Lung microvascular endothelial cell (primary cell): ENCODE results near the gene FTO. TPM values are rescaled to one million over a fixed set of nuclear protein-coding genes. Genes with fewer than 3 reads are reported as not detected.

Experiments
- DNase-seq, 2 donors: peaks; one replicate each; pipeline versions ENCODE4 v3.0.0 to v3.0.0-alpha.2; 2010; ENCODE audit warnings: low read depth in 2 of 2
- total RNA-seq: library from RNA; depleted of rRNA; stranded (reverse); fragments of >200 nt; gene quantifications from 2 replicates; pipeline ENCODE4 v1.2.1, GENCODE V29; 2014

Gene FTO
- total RNA-seq, 1 donor from 2014 or later: 46.6 TPM

DNA sequence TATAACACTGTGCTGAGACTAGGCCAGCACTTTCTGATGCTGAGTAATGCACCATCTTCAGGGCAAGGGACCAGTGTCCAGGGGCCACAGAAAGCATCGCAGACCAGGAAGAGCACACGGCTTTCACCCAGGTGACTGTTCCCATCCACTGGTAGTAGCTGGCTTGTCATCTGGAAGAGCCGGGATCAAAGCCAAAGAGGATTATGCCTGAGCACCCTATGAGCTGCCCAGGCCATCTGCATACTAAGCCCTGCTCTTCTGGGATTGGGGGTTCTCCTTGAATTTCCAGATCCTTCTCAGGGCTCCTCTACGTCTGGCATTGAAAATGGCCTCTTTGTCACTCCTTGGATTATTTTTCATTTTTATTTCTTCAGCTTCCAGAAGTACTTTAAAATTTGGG, 441.9 kb downstream of the FTO start:
- no peak for DNase-seq

GRCh38 chr16:54148974-54149373, 445.0 kb downstream of the FTO start:
- no peak for DNase-seq

- no peak for DNase-seq
Observed at GRCh38 chr16:54150861-54151260, 446.9 kb downstream of the FTO start.

GRCh38 chr16:54152362-54153239, 448.6 kb downstream of the FTO start:
- no peak for DNase-seq

DNA sequence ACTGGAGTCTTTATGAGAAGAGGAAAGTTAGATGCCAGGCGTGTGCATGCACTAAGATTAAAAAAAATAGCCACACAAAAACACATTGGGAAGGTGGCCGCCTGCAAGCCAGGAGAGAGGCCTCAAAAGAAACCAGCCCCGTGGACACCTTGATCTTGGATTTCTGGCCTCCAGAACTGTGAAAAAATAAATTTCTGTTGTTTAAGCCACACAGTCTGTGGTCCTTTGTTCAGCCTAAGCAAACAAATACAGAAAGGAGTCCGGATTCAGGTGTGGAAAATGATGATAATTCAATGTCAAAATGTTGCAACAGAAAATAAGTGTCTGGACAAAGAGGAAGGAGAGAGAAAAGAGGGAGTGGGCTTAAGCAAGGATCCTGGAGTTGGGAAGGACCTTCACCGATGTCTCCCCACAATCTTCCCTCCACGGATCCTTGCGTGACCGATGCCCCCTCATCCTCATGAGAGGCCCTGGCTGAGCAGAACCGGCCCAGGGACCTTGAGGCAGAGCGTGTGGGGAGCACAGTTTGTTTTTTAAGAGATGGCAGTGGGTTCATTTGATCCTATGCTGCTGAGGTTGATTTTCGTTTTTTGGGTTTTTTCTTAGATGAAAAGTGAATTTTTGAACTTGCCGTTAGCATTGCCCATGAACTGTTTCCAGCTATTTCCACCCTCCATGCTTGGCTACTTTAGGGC, 449.4 kb downstream of the FTO start:
- DNase-seq: no peak

GRCh38 chr16:54156349-54156748, 452.4 kb downstream of the FTO start:
- DNase-seq: no peak

DNA sequence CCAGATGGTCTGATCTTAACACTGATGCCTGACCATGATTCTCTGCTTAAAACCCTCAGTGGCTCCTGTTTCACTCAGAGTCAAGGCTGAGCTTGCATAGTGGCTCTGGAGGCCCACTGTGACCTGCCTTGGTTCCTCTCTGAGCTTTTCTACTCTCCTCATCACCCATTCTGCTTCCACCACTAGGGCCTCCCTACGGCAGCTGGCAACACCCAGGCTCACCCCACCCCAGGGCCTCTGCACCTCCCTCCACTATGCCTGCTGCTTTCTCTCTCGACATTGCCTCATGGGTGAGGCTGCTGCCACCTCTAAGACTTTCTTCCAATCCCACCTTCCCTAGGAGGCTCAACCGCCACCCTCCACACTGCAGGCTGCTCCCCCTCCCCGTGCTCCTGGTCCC, 455.0 kb downstream of the FTO start:
- DNase-seq: no peak

GRCh38 chr16:54159490-54160080, 455.6 kb downstream of the FTO start:
- DNase-seq: no peak

DNA sequence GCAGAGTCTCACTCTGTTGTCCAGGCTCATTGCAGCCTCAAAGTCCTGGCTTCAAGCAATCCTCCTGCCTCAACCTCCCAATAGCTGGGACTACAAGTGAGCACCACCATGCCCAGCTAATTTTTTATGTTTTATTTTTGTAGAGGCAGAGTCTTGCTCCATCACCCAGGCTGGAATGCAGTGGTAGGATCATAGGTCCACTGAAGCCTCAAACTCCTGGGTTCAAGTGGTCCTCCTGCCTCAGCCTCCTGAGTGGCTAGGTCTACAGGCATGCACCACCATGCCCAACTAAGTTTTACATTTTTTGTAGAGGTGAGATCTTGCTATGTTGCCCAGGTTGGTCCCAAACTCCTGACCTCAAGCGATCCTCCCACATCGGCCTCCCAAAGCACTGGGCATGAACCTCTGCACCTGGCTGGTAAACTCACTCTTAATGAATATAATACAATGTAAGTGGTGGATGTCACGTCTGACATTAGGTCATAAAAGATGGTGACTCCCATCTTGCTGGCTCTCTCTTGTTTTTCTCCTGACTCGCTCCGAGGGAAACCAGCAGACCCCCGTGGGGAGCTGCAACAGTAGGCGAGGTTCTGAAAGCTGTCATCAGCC, 456.4 kb downstream of the FTO start:
- DNase-seq: no peak

GRCh38 chr16:54160939-54161897, 457.3 kb downstream of the FTO start:
- DNase-seq: no peak

GRCh38 chr16:54163197-54163843, 459.4 kb downstream of the FTO start:
- DNase-seq: no peak

DNA sequence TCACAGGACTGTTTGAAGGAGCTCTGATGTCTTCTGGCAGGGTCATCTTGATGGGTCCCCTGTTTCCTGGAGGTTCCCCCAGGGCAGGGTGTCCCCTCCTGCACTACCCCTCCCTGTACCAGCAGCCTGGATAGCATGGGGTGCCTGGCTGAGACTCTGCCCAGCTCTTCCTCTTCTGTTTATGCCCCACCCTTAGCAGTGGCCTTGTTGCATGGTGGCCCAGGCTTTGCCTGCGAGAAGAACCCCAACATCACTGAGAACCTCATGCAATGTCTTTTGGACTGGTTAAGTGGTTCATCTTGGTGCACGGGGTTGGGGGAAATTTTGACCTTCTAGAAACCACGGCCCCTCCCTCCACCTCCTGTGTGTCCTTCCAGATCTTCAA, 460.8 kb downstream of the FTO start:
- no peak for DNase-seq

- DNase-seq: no peak
Observed at GRCh38 chr16:54165174-54165911, 461.4 kb downstream of the FTO start.

DNA sequence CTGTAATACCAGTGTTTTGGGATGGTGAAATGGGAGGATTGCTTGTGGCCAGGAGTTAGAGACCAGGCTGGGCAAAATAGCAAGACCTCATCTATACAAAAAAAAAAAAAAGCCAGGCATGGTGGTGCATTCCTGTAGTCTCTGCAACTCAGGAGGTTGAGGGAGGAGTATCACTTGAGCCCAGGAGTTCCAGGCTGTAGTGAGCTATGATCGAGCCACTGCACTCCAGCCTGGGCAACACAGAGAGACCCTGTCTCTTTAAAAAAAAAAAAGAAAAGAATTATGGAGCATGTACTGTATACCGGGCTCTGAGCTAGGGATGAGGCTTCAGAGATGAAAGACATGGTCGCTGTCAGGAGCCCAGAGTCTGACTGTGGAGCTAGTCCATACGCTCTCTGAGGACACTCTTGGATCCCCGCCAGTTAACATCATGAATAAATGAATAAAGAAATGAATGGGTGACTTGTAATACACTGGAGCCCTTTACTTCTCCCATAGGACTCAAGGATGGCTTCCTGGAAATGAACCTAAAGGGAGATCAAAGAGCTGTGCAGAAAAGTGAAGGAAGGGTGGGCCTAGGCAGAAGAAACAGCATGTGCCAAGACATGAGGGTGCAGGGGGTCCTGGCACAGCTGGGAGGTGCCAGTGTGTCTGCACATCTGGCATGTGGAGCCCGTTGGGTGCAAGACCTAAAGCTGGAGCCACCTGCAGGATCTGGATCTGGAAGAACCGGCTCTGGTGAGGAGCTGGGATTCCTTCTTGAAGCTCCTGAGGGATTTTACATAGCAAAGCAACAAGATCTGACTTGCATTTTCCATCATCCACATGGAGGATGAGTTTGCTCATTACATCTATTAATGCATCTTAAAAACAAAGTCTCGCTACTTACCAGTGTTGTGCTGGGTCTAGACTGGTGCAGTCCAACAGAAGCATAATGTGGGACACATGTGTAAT, 462.2 kb downstream of the FTO start:
- DNase-seq: no peak

DNA sequence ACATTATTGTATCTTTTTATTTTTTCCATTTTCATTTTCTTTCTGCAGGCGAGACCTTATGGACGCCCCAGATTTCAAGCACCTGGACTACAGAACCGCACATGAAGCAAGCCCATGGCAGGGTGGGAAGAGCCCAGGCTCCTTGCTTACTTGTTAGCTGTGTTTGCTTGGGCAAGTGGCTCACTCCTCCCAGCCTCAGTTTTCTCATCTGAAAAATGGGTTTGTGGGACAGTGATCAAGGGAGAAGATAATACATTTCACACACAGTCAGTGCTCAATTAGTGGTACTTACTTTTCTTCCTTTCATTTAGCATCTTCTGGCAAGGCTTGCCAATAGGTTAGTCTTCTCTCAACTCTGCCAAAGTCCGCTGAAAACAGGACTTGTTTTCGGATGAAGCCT, 465.2 kb downstream of the FTO start:
- no peak for DNase-seq

DNA sequence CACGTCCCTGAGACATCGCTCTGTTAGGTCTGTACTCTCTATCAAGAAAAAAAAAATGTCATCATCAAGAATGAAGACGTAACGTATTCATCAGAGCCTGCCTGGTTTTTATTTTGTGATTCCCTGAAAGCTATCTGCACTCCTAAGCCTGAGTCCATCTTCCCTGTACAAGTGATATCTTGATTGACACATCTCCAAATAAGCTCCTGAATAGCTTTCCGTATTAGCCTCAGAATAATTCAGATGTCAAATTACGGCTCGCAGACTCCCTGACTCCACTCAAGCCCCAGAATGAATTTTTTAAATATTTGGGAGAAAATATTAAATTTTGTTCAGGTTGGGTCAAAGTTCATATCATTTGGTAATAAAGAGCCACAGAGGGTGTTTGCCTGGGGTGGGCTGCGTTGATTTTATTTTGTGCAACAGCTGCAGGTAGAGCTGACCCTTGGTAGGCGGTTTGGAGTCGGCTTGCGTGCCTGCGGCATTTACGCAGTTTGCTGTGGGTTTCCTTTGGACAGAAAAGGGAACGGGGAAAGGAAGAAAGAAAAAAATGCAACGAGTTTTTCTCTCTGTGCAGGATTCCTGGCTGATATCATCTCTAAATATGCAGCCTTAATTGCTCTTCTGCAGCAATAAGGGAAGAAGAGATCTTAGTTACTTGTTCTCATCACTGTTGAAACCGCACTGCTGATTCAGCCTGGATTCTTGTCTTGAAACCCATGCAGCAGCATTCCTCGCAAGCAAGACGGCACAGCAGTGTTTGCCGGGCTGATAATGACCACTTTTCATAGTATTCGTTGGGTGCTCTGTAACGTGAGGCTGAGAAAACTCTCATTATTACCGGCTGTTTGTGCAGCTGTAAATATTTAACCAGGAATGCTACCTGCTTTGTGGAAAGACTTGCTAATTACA, 467.9 kb downstream of the FTO start:
- no peak for DNase-seq

DNA sequence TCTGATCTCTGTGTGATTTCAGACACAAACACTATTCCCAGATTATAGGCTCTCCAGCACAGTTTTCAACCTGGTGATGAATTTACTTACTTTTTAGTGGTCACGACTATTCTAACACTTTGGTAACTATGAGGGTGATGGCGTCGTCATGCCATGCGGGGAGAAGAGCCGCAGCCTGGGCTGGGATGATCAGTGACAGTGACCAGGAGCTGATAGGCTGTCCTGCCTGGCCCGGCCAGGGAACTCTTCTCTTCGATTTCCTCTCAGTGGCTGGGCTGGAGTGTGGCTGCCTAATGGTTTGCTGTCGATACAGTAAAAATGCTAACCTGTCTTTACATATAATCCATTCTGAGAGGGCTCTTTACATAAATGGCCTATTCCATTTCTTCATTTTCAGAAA, 469.5 kb downstream of the FTO start:
- DNase-seq: no peak

- no peak for DNase-seq
Observed at GRCh38 chr16:54174201-54174600, 470.2 kb downstream of the FTO start.
